ENCODE measurements around the gene PLCH1.

Gene PLCH1

GRCh38 chr3:155704771-155705559 is 39.9 kb downstream of the PLCH1 start:
- Histone ChIP-seq H3K27me3 (ENCODE audit: control insufficient read depth, insufficient read depth, low read length) (no peaks in the 10 kb centered on the region), H3K36me3 (ENCODE audit: control insufficient read depth, low read depth, low read length) (no peaks in the 10 kb centered on the region), H3K27ac (ENCODE audit: low read length) (peak overlapping the region; percentile 25), H3K4me1 (ENCODE audit: control insufficient read depth, low read depth, low read length) (peaks cover 11% of the 10 kb centered on the region), H3K9me3 (ENCODE audit: control insufficient read depth, low read depth, low read length) (no peaks in the 10 kb centered on the region), H3K9ac (ENCODE audit: low read length) (no peak overlapping the region), H3K4me3 (ENCODE audit: low read length) (no peak overlapping the region)

- no peaks in the 10 kb centered on the region for H3K9me3 ChIP-seq (ENCODE audit: control insufficient read depth, low read depth, low read length)
- H3K27me3 ChIP-seq (ENCODE audit: control insufficient read depth, insufficient read depth, low read length) = no peaks in the 10 kb centered on the region
- H3K36me3 ChIP-seq (ENCODE audit: control insufficient read depth, low read depth, low read length) = no peaks in the 10 kb centered on the region
- no peak overlapping the region for H3K9ac ChIP-seq (ENCODE audit: low read length)
- H3K4me1 ChIP-seq (ENCODE audit: control insufficient read depth, low read depth, low read length) = peaks cover 11% of the 10 kb centered on the region
- no peak overlapping the region for H3K4me3 ChIP-seq (ENCODE audit: low read length)
- H3K27ac ChIP-seq (ENCODE audit: low read length) = no peak overlapping the region
These were observed 40.8 kb downstream of the PLCH1 start for GRCh38 chr3:155704061-155704460.

- no peaks in the 10 kb centered on the region for H3K27me3 ChIP-seq (ENCODE audit: control insufficient read depth, insufficient read depth, low read length)
- H3K4me1 ChIP-seq (ENCODE audit: control insufficient read depth, low read depth, low read length) = peaks cover 11% of the 10 kb centered on the region
- H3K27ac ChIP-seq (ENCODE audit: low read length) = no peak overlapping the region
- no peak overlapping the region for H3K4me3 ChIP-seq (ENCODE audit: low read length)
- H3K9ac ChIP-seq (ENCODE audit: low read length) = no peak overlapping the region
- H3K36me3 ChIP-seq (ENCODE audit: control insufficient read depth, low read depth, low read length) = no peaks in the 10 kb centered on the region
- H3K9me3 ChIP-seq (ENCODE audit: control insufficient read depth, low read depth, low read length) = no peaks in the 10 kb centered on the region
These were observed 41.9 kb downstream of the PLCH1 start for GRCh38 chr3:155702745-155703591.

DNA sequence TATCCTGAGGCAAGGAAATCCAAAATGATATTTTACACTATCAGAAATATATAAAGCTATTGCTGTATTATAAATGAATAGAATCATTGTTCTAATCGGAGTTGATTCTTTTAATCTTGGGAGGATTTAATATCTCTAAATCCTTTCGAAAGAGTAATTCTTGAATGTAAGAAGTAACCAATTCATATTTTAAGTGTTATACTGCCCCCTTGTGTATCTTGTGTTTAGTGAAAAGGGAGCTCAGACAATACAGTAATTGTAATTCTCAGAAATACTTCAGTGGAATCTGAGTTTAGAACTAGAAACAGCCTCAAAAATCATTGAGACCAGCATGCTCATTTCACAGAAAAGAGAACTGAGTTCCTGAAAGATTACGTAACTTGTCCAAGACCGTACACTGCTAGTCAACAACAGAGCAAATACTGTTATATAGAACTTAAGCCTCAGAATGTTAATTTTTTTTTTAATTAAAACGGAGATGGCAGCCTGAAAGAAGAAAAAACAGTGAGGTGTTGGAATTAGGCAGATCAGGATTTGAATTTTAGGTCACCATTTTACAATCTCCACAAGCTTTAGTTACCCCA is 42.9 kb downstream of the PLCH1 start:
- H3K4me3 ChIP-seq (ENCODE audit: low read length) = no peak overlapping the region
- no peak overlapping the region for H3K27ac ChIP-seq (ENCODE audit: low read length)
- H3K9me3 ChIP-seq (ENCODE audit: control insufficient read depth, low read depth, low read length) = no peaks in the 10 kb centered on the region
- H3K9ac ChIP-seq (ENCODE audit: low read length) = no peak overlapping the region
- peaks cover 11% of the 10 kb centered on the region for H3K4me1 ChIP-seq (ENCODE audit: control insufficient read depth, low read depth, low read length)
- no peaks in the 10 kb centered on the region for H3K27me3 ChIP-seq (ENCODE audit: control insufficient read depth, insufficient read depth, low read length)
- no peaks in the 10 kb centered on the region for H3K36me3 ChIP-seq (ENCODE audit: control insufficient read depth, low read depth, low read length)

DNA sequence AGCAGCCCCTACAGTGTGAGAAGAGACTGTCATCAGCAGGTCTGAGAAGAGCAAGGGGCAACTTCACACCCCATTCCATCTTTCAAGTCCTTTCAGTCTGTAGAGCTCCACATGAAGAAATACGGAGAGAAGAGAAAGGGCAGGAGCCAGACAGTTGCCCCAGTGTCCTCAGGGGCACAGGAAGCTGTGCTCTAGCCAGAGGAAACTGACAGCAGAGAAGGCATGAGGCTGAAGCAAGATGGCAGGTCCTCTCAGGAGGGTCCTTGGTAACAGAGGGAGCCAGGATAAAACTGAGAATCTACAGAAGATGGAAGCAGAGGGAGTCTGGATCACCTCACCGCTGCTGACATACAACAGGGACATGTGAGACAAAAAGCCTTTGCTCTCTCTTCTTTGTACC is 47.3 kb downstream of the PLCH1 start:
- no peaks in the 10 kb centered on the region for H3K36me3 ChIP-seq (ENCODE audit: control insufficient read depth, low read depth, low read length)
- H3K4me1 ChIP-seq (ENCODE audit: control insufficient read depth, low read depth, low read length) = peaks cover 6% of the 10 kb centered on the region
- no peak overlapping the region for H3K9ac ChIP-seq (ENCODE audit: low read length)

DNA sequence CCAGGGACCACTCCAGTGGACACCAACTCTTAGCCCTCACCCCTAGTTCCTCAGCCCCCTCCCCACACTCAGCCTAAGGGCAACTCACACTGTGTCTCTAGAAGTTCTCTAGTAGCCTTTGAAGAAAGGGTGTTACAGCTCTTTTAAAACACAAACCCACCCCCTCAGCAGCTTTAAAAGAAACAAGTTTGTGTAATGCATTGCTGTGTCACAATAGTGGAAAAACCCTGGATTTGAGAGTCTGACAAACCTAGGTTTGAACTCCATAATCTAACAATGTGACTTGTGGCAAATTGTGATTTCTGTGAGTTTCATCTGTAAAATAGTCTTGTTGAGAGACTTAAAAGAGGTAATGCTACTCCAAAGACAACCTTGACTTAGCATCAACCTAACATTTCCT is 54.0 kb downstream of the PLCH1 start:
- no peaks in the 10 kb centered on the region for H3K4me1 ChIP-seq (ENCODE audit: control insufficient read depth, low read depth, low read length)
- no peaks in the 10 kb centered on the region for H3K9me3 ChIP-seq (ENCODE audit: control insufficient read depth, low read depth, low read length)
- no peak overlapping the region for H3K9ac ChIP-seq (ENCODE audit: low read length)
- no peaks in the 10 kb centered on the region for H3K36me3 ChIP-seq (ENCODE audit: control insufficient read depth, low read depth, low read length)
- H3K27me3 ChIP-seq (ENCODE audit: control insufficient read depth, insufficient read depth, low read length) = no peaks in the 10 kb centered on the region
- H3K4me3 ChIP-seq (ENCODE audit: low read length) = no peak overlapping the region
- no peak overlapping the region for H3K27ac ChIP-seq (ENCODE audit: low read length)

More for the DNA sequence above, 47.3 kb downstream of the PLCH1 start:
- Histone ChIP-seq H3K4me3 (ENCODE audit: low read length) (no peak overlapping the region), H3K27ac (ENCODE audit: low read length) (no peak overlapping the region), H3K9me3 (ENCODE audit: control insufficient read depth, low read depth, low read length) (no peaks in the 10 kb centered on the region), H3K27me3 (ENCODE audit: control insufficient read depth, insufficient read depth, low read length) (no peaks in the 10 kb centered on the region)

DNA sequence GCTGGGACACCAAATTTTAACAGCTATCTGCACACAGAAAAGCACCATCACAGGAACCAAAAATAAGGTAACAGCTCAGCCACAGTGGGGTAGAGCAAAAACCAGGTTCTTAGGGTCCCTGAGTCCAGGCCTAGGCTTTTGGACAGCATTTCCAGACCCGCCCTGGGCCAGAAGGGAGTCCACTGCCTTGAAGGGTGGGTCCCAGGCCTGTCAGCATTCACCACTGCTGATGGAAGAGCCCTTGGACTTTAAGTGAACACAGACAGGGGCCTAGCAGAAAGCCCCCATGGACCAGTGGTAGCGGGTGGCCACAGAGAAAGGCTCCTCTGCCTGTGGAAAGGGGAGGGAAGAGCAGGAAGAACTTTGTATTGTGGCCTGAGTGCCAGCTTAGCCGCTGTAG is 56.4 kb downstream of the PLCH1 start:
- no peak overlapping the region for H3K9ac ChIP-seq (ENCODE audit: low read length)
- no peak overlapping the region for H3K4me3 ChIP-seq (ENCODE audit: low read length)
- no peaks in the 10 kb centered on the region for H3K9me3 ChIP-seq (ENCODE audit: control insufficient read depth, low read depth, low read length)
- H3K4me1 ChIP-seq (ENCODE audit: control insufficient read depth, low read depth, low read length) = no peaks in the 10 kb centered on the region
- H3K27me3 ChIP-seq (ENCODE audit: control insufficient read depth, insufficient read depth, low read length) = no peaks in the 10 kb centered on the region
- H3K36me3 ChIP-seq (ENCODE audit: control insufficient read depth, low read depth, low read length) = no peaks in the 10 kb centered on the region
- no peak overlapping the region for H3K27ac ChIP-seq (ENCODE audit: low read length)

DNA sequence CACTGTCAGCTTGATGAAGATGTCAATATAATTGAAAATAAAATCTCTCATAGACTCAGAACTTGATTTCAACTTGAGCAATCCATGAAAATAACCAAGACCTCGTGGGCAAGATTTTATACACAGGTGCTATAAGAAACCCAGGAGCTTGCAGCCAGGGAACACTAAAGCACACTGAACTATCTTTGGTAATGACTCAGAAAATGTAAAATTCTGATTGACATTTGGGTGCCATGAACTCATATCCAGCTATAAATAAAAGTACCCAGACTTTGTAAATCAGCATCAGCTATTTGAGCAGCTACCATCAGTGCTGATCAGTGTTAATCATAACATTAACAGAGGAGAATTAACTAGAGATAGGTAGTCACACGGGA is 61.5 kb downstream of the PLCH1 start:
- no peaks in the 10 kb centered on the region for H3K27me3 ChIP-seq (ENCODE audit: control insufficient read depth, insufficient read depth, low read length)
- no peaks in the 10 kb centered on the region for H3K36me3 ChIP-seq (ENCODE audit: control insufficient read depth, low read depth, low read length)
- H3K4me1 ChIP-seq (ENCODE audit: control insufficient read depth, low read depth, low read length) = peaks cover 7% of the 10 kb centered on the region
- no peak overlapping the region for H3K9ac ChIP-seq (ENCODE audit: low read length)
- H3K4me3 ChIP-seq (ENCODE audit: low read length) = no peak overlapping the region
- no peak overlapping the region for H3K27ac ChIP-seq (ENCODE audit: low read length)
- no peaks in the 10 kb centered on the region for H3K9me3 ChIP-seq (ENCODE audit: control insufficient read depth, low read depth, low read length)

- Histone ChIP-seq H3K4me1 (ENCODE audit: control insufficient read depth, low read depth, low read length) (peaks cover 7% of the 10 kb centered on the region), H3K4me3 (ENCODE audit: low read length) (no peak overlapping the region), H3K36me3 (ENCODE audit: control insufficient read depth, low read depth, low read length) (no peaks in the 10 kb centered on the region), H3K9ac (ENCODE audit: low read length) (no peak overlapping the region), H3K27ac (ENCODE audit: low read length) (no peak overlapping the region), H3K9me3 (ENCODE audit: control insufficient read depth, low read depth, low read length) (no peaks in the 10 kb centered on the region), H3K27me3 (ENCODE audit: control insufficient read depth, insufficient read depth, low read length) (no peaks in the 10 kb centered on the region)
These were observed 62.2 kb downstream of the PLCH1 start for GRCh38 chr3:155682426-155683343.

- H3K27ac ChIP-seq (ENCODE audit: low read length) = no peak overlapping the region
- no peaks in the 10 kb centered on the region for H3K4me1 ChIP-seq (ENCODE audit: control insufficient read depth, low read depth, low read length)
- no peaks in the 10 kb centered on the region for H3K36me3 ChIP-seq (ENCODE audit: control insufficient read depth, low read depth, low read length)
- no peaks in the 10 kb centered on the region for H3K27me3 ChIP-seq (ENCODE audit: control insufficient read depth, insufficient read depth, low read length)
- no peak overlapping the region for H3K9ac ChIP-seq (ENCODE audit: low read length)
- H3K4me3 ChIP-seq (ENCODE audit: low read length) = no peak overlapping the region
- H3K9me3 ChIP-seq (ENCODE audit: control insufficient read depth, low read depth, low read length) = no peaks in the 10 kb centered on the region
These were observed 68.5 kb downstream of the PLCH1 start for GRCh38 chr3:155676252-155676981.

Measured in iPS-18a (cell line).